HG02970 (cell line): ENCODE measurements around the gene PRCC.

Experiments
- ATAC-seq: cut with Tn5 transposase; IDR thresholded peaks from one replicate; pipeline ENCODE4 v1.9.1; 2021; ENCODE audit warnings: mild to moderate bottlenecking, moderate library complexity, moderate number of reproducible peaks; ENCODE audit not compliant: unreplicated experiment, low FRiP score

PRCC gene

GRCh38 chr1:156839426-156840109 is 72.2 kb downstream of the PRCC start:
- no peak for ATAC-seq

- no peak for ATAC-seq
Observed at GRCh38 chr1:156840186-156840897, 73.0 kb downstream of the PRCC start.

GRCh38 chr1:156840898-156841279 is 73.6 kb downstream of the PRCC start:
- no peak for ATAC-seq

GRCh38 chr1:156841295-156841855 is 74.0 kb downstream of the PRCC start:
- no peak for ATAC-seq

GRCh38 chr1:156842618-156843300 is 75.4 kb downstream of the PRCC start:
- ATAC-seq = no peak

- no peak for ATAC-seq
Observed at GRCh38 chr1:156844102-156844501, 76.8 kb downstream of the PRCC start.

- no peak for ATAC-seq
Observed at GRCh38 chr1:156844638-156845037, 77.3 kb downstream of the PRCC start.

GRCh38 chr1:156845055-156845952 is 78.0 kb downstream of the PRCC start:
- ATAC-seq = no peak

GRCh38 chr1:156845953-156846545 is 78.7 kb downstream of the PRCC start:
- no peak for ATAC-seq

- no peak for ATAC-seq
Observed at GRCh38 chr1:156846643-156847042, 79.3 kb downstream of the PRCC start.

- ATAC-seq = no peak
Observed at GRCh38 chr1:156847591-156848460, 80.5 kb downstream of the PRCC start.

GRCh38 chr1:156848461-156849150 is 81.3 kb downstream of the PRCC start:
- no peak for ATAC-seq

GRCh38 chr1:156849151-156849496 is 81.8 kb downstream of the PRCC start:
- ATAC-seq = no peak
